ENCODE measurements around the gene CEP126.

GRCh38 chr11:101923554-101923953 is 8.7 kb downstream of the CEP126 start:
- TF ChIP-seq EZH2 (IDR thresholded peaks at IDR 0.05; ENCODE audit: low read length, missing control alignments) (no peak), CTCF (conservative IDR thresholded peaks at IDR 0.05 in 1 of 2, IDR thresholded peaks at IDR 0.05 in 1 of 2; ENCODE audit: low read depth in 1 of 2, low read length in 2 of 2) (no peak)
